ENCODE measurements around the gene ZMYND11. TPM values are rescaled to one million over a fixed set of nuclear protein-coding genes. Genes with fewer than 3 reads are reported as not detected.

The ZMYND11 gene
- total and polyA plus RNA-seq, 2 of the 8 experiments (the other 6 are each of a cell fraction or from before 2014, with no cell fraction given), result 7.5 to 26.6 TPM

DNA sequence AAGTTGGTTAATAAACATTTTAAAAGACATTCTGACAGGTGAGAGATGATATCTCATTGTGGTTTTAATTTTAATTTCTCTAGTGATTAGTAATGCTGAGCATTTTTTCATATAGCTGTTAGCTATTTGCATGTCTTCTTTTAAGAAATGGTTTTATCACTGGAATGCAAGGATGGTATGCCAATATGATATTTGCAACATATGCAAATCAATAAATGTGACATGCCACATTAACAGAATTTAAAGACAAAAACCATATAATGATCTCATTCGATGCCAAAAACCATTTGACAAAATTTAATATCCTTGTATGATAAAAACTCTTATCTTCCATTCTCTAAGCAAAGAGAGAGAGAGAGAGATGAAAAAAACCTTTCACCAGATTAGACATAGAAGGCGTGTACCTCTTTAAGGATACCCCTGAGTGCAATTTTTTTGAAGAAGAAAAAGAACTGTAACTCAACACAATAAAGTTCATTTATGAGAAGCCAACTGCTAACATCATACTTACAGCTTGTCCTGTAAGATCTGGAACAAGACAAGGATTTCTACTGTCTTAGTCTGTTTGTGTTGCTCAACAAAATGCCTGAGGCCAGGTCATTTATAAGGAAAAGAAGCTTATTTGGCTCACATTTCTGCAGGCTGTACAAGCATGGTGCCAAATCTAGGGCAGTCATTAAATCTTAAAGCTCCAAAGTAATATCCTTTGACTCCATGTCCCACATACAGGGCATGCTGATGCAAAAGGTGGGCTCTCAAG, 39.7 kb upstream of the ZMYND11 start (continued):
- TF ChIP-seq MAFK (IDR thresholded peaks at IDR 0.05; ENCODE audit: low read depth, low read length) (no peak), JUN (IDR thresholded peaks at IDR 0.05; ENCODE audit: low read depth, low read length) (no peak), EGR1 (IDR thresholded peaks at IDR 0.05; ENCODE audit: borderline replicate concordance, low read depth, low read length) (no peak), NANOG (IDR thresholded peaks at IDR 0.05; ENCODE audit: insufficient read depth, low read depth, low read length, poor library complexity, severe bottlenecking) (no peak), GABPA (IDR thresholded peaks at IDR 0.05; ENCODE audit: borderline replicate concordance, insufficient read depth, low read length) (no peak)
